ENCODE measurements around the gene LCTL. TPM values are rescaled to one million over a fixed set of nuclear protein-coding genes. Genes with fewer than 3 reads are reported as not detected.

LCTL gene, protein sequence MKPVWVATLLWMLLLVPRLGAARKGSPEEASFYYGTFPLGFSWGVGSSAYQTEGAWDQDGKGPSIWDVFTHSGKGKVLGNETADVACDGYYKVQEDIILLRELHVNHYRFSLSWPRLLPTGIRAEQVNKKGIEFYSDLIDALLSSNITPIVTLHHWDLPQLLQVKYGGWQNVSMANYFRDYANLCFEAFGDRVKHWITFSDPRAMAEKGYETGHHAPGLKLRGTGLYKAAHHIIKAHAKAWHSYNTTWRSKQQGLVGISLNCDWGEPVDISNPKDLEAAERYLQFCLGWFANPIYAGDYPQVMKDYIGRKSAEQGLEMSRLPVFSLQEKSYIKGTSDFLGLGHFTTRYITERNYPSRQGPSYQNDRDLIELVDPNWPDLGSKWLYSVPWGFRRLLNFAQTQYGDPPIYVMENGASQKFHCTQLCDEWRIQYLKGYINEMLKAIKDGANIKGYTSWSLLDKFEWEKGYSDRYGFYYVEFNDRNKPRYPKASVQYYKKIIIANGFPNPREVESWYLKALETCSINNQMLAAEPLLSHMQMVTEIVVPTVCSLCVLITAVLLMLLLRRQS
- under 1 TPM; 0.51 to 0.77 TPM for total RNA-seq
- 2.2 TPM for polyA plus RNA-seq (2013, experiment 1 of 2)
- polyA plus RNA-seq (2013, experiment 2 of 2), result 4.4 TPM
- long read RNA-seq, experiment 1, partial matches to known transcripts, result 0 of 2 reads
- long read RNA-seq, experiment 1, other reads (novel, unspliced or antisense), result 1 of 2 reads
- long read RNA-seq, experiment 2, partial matches to known transcripts, result 0 of 3 reads
- long read RNA-seq, experiment 2, other reads (novel, unspliced or antisense), result 3 of 3 reads
- long read RNA-seq, experiment 3, partial matches to known transcripts, result 0 of 4 reads
- long read RNA-seq, experiment 3, other reads (novel, unspliced or antisense), result 4 of 4 reads
- long read RNA-seq, experiment 4, partial matches to known transcripts, result 0 of 2 reads
- long read RNA-seq, experiment 4, other reads (novel, unspliced or antisense), result 2 of 2 reads

- TF ChIP-seq, protein P1, sequence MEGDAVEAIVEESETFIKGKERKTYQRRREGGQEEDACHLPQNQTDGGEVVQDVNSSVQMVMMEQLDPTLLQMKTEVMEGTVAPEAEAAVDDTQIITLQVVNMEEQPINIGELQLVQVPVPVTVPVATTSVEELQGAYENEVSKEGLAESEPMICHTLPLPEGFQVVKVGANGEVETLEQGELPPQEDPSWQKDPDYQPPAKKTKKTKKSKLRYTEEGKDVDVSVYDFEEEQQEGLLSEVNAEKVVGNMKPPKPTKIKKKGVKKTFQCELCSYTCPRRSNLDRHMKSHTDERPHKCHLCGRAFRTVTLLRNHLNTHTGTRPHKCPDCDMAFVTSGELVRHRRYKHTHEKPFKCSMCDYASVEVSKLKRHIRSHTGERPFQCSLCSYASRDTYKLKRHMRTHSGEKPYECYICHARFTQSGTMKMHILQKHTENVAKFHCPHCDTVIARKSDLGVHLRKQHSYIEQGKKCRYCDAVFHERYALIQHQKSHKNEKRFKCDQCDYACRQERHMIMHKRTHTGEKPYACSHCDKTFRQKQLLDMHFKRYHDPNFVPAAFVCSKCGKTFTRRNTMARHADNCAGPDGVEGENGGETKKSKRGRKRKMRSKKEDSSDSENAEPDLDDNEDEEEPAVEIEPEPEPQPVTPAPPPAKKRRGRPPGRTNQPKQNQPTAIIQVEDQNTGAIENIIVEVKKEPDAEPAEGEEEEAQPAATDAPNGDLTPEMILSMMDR (conservative IDR thresholded peaks at IDR 0.05), result no peak
- DNase-seq, result peak; percentile 83
- Mint-ChIP-seq H3K4me1 (peaks cover 5% of the 10 kb centered on the region), H3K27ac (no peak within 1 kb of the TSS), H3K27me3 (ENCODE audit: insufficient read depth) (no peaks in the 10 kb centered on the region), H3K9me3 (no peaks in the 10 kb centered on the region), H3K36me3 (ENCODE audit: low read depth) (no peaks in the 10 kb centered on the region), H3K4me3 (no peak within 1 kb of the TSS)
- H3K9me3 ChIP-seq (ENCODE audit: control insufficient read depth, low read length), result no peaks in the 10 kb centered on the region
- no peaks in the 10 kb centered on the region for H3K36me3 ChIP-seq (ENCODE audit: control insufficient read depth, insufficient read depth, low read length)
- H3K4me3 ChIP-seq (ENCODE audit: low read length), result no peak within 1 kb of the TSS
- H3K4me1 ChIP-seq (ENCODE audit: control insufficient read depth, insufficient read depth, low read length), result peaks cover 3% of the 10 kb centered on the region
- H3K9ac ChIP-seq (ENCODE audit: extremely low read depth, low read length, poor library complexity, severe bottlenecking), result no peak within 1 kb of the TSS
- 55% methylated on average over 14 of the region's 14 CpGs; no CpG with 5 or more reads in 1 of the 2 experiments for WGBS, 2 experiments (ENCODE audit: insufficient coverage in 1 of 2, insufficient read length in 1 of 2)
- peak within 1 kb of the TSS; percentile 44 for H3K27ac ChIP-seq (ENCODE audit: low read depth, low read length)
- no peaks in the 10 kb centered on the region for H3K27me3 ChIP-seq (ENCODE audit: control insufficient read depth, insufficient read depth, low read length, poor library complexity, severe bottlenecking)
Measured at GRCh38 chr15:66565741-66566144, at the start of gene LCTL. Gene LCTL (minus strand): TSS chr15:66565998. CDS start chr15:66565365, 633 bp downstream.

DNA sequence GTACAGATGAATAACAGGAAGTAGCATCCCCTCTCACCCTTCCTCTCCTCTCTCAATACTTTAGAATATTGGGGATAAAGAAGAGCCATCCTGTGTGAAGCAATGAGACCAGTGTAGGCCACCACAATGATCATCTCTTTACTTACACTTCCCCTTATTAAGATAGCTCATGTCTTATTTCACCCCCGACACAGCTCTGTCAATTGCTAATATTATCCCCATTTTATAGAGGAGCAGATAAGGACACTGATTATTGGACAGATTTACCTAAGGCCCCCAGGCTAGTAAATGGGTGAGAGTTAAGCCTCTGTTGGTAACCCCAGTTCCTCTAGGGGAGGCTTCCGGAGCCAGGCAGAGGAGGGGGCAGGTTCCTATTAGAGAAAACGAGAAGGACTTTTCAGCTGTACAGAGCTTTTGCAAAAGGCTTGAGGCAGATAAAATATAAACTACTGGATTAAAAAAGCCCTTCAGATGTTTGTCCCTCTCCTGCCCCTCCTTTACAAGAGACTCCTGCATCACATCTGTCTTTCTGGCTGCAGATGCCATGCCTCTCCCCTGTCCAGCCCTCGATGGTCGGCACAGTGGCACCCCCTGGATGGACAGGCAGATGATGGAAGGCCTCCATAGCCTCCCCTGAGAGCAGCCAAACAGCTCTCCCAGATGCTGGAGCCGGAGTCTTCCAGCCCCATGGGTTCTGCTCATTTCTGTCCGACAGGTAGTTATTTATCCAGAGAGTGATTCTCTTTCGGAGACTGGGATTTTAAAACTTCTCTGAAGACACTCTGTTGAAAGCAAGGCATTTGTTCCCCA, 49.4 kb upstream of the LCTL start:
- Histone ChIP-seq H3K9ac (ENCODE audit: extremely low read depth, low read length, poor library complexity, severe bottlenecking) (no peak overlapping the region), H3K27me3 (ENCODE audit: control insufficient read depth, insufficient read depth, low read length, poor library complexity, severe bottlenecking) (no peaks in the 10 kb centered on the region), H3K4me1 (ENCODE audit: control insufficient read depth, insufficient read depth, low read length) (peaks cover 17% of the 10 kb centered on the region), H3K36me3 (ENCODE audit: control insufficient read depth, insufficient read depth, low read length) (no peaks in the 10 kb centered on the region), H3K4me3 (ENCODE audit: low read length) (no peak overlapping the region), H3K9me3 (ENCODE audit: control insufficient read depth, low read length) (no peaks in the 10 kb centered on the region), H3K27ac (ENCODE audit: low read depth, low read length) (no peak overlapping the region)
- Mint-ChIP-seq H3K27ac (no peak overlapping the region), H3K36me3 (ENCODE audit: low read depth) (no peaks in the 10 kb centered on the region), H3K4me1 (peaks cover 27% of the 10 kb centered on the region), H3K4me3 (no peak overlapping the region), H3K27me3 (ENCODE audit: insufficient read depth) (no peaks in the 10 kb centered on the region), H3K9me3 (no peaks in the 10 kb centered on the region)
- TF ChIP-seq, protein P1 (conservative IDR thresholded peaks at IDR 0.05), result no peak
- WGBS, 2 experiments (ENCODE audit: insufficient coverage in 1 of 2, insufficient read length in 1 of 2), result 80 to 93% methylated on average over 7 to 8 of the region's 8 CpGs
- no peak for DNase-seq

GRCh38 chr15:66614456-66614855, 48.7 kb upstream of the LCTL start:
- TF ChIP-seq, protein P1 (conservative IDR thresholded peaks at IDR 0.05), result no peak
- no peaks in the 10 kb centered on the region for H3K9me3 Mint-ChIP-seq
- Histone ChIP-seq H3K9ac (ENCODE audit: extremely low read depth, low read length, poor library complexity, severe bottlenecking) (no peak overlapping the region), H3K27ac (ENCODE audit: low read depth, low read length) (no peak overlapping the region), H3K36me3 (ENCODE audit: control insufficient read depth, insufficient read depth, low read length) (no peaks in the 10 kb centered on the region), H3K9me3 (ENCODE audit: control insufficient read depth, low read length) (no peaks in the 10 kb centered on the region), H3K27me3 (ENCODE audit: control insufficient read depth, insufficient read depth, low read length, poor library complexity, severe bottlenecking) (no peaks in the 10 kb centered on the region), H3K4me3 (ENCODE audit: low read length) (no peak overlapping the region), H3K4me1 (ENCODE audit: control insufficient read depth, insufficient read depth, low read length) (peaks cover 12% of the 10 kb centered on the region)
- no peaks in the 10 kb centered on the region for H3K36me3 Mint-ChIP-seq (ENCODE audit: low read depth)
- 94 to 98% methylated on average over 4 to 5 of the region's 5 CpGs for WGBS, 2 experiments (ENCODE audit: insufficient coverage in 1 of 2, insufficient read length in 1 of 2)
- H3K27me3 Mint-ChIP-seq (ENCODE audit: insufficient read depth), result no peaks in the 10 kb centered on the region
- no peak overlapping the region for H3K4me3 Mint-ChIP-seq
- no peak for DNase-seq
- H3K4me1 Mint-ChIP-seq, result peaks cover 22% of the 10 kb centered on the region
- H3K27ac Mint-ChIP-seq, result no peak overlapping the region

Data from endodermal cell (in vitro differentiated cells).